ENCODE data around the gene LYSET. TPM values are rescaled to one million over a fixed set of nuclear protein-coding genes. Genes with fewer than 3 reads are reported as not detected.

Gene LYSET
- total RNA-seq, 1 donor from 2014 or later, result 13.1 TPM

Other genes with a start within 250 kb of the LYSET start
- gene ITPK1, start 69.4 kb upstream of the LYSET start, total RNA-seq, result 71.0 and 77.3 TPM in 2 replicates
- gene MOAP1, start 420 bp upstream of the LYSET start, total RNA-seq, result 16.8 and 18.4 TPM in 2 replicates
- gene GON7, start 21.7 kb downstream of the LYSET start, total RNA-seq, result 14.8 and 15.7 TPM in 2 replicates
- gene UBR7, start 21.9 kb downstream of the LYSET start, total RNA-seq, result 30.1 and 32.4 TPM in 2 replicates
- 20.6 and 22.8 TPM in 2 replicates for gene BTBD7, start 147.7 kb downstream of the LYSET start, total RNA-seq
- gene COX8C, start 161.9 kb downstream of the LYSET start, total RNA-seq, result not detected in 2 replicates
- 0.02 and 0.03 TPM in 2 replicates for gene UNC79, start 245.6 kb downstream of the LYSET start, total RNA-seq